Activated gamma-delta T cell treated with Interleukin-2 at 50 U/mL for 16 hours (primary cell): ENCODE data around the gene EXPH5.

Experiments used
- DNase-seq: peaks from one replicate; pipeline ENCODE4 v3.0.0-alpha.2; 2020

The EXPH5 gene

GRCh38 chr11:108559904-108560303 is 33.7 kb downstream of the EXPH5 start:
- no peak for DNase-seq

DNA sequence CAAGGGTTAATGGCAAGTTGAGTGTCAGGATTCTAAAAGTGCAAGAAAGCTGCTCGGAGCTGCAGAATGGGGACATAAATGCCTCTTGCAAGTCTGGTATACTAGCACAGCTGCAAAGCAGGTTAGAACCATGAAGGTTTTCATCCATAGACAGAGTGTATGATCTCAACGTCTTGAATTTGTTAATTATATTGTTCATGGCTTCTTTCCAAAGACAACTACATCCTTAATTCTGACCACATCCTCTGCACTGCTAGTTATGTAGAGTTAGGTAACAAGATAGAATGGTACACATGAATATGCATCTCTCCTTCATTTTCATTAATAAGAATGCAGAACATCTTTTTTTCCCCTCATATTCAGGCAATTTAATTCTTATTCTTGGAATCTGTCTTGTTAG is 34.2 kb downstream of the EXPH5 start:
- no peak for DNase-seq

- DNase-seq, result no peak
Observed at GRCh38 chr11:108558222-108558621, 35.3 kb downstream of the EXPH5 start.

DNA sequence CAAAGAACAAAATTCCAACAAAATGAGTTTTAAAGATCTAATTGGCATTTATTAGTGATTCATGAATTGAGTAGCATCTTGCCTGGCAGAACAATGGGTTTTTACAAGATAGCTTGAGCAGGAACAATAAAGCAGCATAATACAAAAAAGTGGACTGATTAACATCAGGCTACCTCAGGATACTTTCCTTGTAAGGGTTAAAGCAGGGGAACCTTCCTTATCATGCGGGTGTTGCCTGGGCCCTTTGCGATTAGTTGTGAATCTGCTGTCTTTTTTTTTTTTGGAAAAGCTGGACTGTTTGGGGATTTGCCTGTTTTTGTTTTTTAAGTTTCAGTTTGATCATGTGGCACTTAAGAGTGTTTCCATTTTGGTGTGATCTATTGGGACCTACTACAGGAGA is 37.5 kb downstream of the EXPH5 start:
- DNase-seq, result no peak

DNA sequence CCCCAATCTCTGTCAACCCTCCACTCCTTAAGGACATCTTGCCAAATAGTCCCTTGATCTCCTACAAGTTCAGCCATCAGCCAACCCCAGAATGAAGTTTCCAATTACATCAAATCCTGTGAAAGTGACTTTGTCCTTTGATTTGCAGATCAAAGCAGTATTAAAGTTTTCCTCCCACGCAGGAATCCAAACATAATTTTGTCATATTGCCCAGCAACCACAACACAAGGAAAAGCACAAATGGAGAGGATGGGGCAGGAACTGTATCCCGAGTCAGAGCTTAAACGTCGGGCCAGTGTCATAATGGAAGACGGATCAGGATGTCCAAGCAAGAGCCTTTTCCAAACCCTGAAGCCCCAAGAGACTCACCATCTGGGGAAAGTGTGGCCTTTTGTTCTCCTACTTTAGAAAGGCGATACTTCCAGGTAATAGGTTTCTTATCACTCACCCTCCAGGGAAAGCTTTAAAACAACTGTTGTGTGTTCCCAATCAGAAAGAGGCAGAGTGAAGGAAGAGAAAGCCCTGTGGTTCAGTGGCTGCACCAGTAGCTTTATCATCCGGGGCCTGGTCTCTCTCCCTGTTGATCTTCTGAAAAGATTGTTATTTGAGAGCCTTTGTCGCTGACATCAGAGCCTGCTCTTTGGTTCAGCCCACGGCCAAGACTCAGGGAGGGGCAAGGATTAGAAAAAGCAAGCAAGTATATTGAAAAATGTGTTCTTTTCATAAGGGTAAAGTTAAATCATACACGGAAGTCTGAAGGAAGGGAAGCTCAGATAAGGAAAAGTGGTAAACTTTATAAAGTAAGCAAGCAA is 41.7 kb downstream of the EXPH5 start:
- no peak for DNase-seq

- no peak for DNase-seq
Observed at GRCh38 chr11:108549319-108549885, 44.2 kb downstream of the EXPH5 start.

GRCh38 chr11:108545909-108546501 is 47.6 kb downstream of the EXPH5 start:
- no peak for DNase-seq

DNA sequence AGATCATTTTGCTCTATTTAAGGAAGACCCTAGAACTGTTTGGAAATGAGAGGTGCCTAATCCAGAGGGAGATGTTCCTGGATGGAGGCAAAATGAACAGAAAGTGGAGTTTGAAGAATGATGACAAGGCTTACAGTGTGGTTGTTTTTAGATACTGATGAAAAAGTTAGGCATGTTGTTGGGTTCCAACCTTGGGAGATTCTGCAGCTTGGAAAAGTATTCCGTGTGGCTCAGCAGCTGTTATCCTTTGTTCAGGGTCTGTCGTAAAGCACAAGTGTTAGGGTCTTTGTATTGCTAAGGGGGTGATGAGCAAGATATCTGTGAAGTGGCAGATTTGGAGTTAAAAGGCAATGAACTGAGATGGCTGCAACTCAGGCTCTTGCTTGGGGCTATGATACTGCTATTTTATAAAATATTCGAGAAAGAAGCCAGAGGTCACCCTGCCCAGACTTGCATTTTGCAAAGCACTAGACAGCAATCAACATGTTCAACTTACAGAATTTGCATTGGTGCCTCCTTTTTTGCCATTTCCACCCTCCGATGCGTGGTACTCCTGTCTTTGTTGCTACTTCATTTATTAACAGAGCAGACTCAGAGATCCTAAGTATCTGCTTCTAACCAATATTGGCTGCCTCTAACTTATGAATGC is 50.1 kb downstream of the EXPH5 start:
- no peak for DNase-seq

DNA sequence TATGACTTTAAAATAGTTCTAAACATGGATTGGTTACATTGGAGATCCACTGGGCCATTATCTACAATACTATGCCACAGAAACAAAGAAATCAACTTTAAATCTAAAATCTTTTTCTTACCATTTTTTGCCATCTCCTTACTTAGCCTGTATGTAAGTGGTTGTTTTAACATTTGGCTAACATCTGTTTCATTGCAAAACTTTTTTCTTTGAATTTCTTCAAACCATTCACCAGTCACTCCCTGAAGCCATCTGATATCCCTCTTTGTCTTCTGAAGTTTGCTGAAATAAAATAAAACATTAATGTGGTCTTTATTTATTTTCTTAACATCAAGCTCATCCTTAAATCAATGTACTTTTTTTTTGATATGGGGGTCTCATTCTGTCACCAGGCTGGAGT is 52.0 kb downstream of the EXPH5 start:
- DNase-seq, result no peak

- no peak for DNase-seq
Observed at GRCh38 chr11:108538502-108538901, 55.1 kb downstream of the EXPH5 start.

DNA sequence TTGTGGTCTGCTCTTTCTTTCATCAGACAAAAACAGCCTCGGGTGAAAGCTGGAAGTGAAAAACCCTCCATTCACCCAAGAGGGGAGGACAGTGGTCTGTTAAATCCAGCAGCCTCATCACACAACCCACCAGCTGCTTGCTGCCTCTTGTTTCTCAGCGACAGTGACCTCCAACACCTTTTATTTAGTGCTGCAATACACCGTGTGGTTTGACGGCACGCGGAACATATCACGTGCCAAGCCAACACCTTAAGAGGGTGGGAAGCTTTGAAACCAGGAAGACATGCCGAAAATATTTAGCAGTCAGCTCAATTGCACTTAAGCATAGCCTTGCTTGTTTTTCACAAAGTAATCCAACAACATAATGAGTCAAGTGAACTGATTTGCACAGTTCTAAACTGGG is 55.5 kb downstream of the EXPH5 start:
- no peak for DNase-seq

DNA sequence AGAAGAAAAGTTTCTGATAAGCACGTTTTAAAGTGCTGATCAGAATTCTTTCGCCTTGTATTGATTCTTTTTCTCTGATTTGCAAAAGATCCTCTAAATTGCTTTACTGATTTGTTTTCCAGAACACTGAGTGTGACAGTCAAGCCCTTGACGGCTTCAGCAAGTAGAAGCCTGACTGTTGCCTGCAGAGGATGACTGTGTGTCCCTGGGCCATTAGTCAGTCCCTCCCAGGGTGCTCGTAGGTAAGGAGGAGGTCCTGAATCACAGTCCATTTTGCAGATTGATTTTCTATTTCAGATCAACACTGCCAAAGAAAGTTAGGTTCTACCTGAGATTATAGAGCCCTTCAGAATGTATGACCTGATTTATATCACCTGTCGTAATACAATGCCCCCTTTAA is 56.8 kb downstream of the EXPH5 start:
- no peak for DNase-seq

DNA sequence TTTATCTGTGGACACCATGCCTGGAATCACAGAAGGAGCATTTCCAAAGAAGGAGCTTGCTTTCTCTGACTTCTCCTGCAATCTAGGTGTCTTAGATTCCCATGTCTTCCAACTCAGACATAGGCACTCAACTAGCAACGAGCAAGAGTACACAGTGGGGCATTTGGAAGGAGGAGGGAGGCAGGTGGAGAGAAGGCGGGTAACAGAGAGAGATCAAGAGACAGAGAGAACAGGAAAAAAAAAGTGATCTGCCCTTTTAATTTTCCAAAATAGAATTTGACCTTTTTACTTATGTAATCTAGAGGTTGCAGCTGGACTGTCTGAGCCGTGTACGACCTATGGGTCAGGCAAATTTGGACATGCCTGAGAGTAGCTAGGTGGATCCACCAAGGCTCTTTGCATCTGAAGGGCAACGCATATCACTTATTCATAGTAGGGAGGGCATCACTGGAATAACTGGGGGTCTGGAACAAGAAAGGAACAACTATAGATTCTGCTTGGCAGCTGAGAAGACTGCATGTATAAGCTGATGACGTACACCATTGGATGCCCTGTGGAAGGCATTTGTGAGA is 58.1 kb downstream of the EXPH5 start:
- DNase-seq, result no peak

DNA sequence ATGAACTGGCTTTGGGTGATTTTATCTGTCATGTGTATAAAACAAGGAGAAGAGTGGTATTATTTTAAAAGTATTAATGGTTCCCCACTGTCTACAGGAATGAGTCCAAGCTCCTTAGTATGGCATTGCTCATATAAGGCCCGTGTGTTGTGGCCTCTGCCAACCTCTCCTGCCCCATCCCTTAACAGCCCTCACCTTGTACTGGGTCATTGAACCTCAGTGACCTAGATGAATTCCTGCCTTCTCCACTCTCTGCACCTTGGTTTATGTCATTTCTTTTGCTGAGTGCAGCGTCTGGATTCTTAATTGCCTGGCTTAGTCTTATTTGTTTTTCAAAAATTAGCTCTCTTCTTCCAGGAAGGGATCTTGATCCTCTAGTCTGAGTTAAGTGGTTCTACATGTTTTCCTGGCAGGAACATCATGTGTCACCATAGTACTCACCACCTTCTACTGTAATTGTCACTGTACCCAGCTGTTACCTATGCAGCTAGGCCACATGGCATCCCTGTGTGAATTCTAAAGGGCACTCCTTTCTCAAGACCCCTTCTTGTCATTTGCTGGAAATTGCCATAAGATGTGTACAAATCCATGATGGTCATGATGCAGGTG is 59.2 kb downstream of the EXPH5 start:
- DNase-seq, result no peak

GRCh38 chr11:108530426-108530825 is 63.1 kb downstream of the EXPH5 start:
- no peak for DNase-seq

DNA sequence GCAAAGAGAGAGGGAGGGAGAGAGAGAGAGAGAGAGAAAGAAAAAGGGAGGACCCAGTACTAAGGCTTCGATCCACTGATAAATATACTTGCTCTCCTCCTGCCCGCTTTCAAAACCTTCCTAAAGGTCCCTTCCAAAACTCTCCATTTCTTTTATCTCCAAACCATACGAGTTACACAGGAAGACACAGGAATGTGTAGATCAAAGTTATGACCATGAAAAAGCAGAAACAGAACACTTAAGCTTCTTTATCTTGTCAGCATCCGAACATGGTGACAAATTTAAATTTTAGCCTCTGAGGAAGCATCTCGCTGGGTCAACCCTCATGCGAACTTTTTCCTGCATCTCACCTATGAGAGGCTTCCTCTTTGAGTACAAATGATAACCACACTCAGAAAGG is 66.2 kb downstream of the EXPH5 start:
- DNase-seq, result no peak

- DNase-seq, result no peak
Observed at GRCh38 chr11:108525161-108525560, 68.4 kb downstream of the EXPH5 start.

GRCh38 chr11:108524422-108524821 is 69.1 kb downstream of the EXPH5 start:
- no peak for DNase-seq

- DNase-seq, result no peak
Observed at GRCh38 chr11:108522318-108522717, 71.2 kb downstream of the EXPH5 start.

- no peak for DNase-seq
Observed at GRCh38 chr11:108518581-108518980, 75.0 kb downstream of the EXPH5 start.

GRCh38 chr11:108516125-108516524 is 77.4 kb downstream of the EXPH5 start:
- no peak for DNase-seq

DNA sequence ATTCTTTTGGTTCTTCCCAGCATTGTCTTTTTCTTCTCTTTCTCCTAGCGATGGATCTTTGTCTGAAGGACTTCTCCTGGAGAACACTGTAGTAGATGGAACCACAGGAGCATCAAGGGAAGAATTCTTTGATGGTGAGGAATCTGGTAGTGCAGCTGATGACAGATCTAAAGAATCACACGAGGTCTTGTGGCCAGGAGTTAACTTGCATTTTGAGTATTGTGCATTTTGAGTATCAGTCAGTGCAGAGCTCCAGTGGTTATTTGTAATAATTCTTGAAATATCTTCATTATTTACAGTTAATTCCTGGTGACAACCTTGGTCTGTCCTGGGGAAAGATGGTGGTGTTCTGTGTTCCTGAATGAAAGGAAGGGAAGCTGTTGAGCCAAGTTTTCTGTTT is 80.9 kb downstream of the EXPH5 start:
- no peak for DNase-seq

DNA sequence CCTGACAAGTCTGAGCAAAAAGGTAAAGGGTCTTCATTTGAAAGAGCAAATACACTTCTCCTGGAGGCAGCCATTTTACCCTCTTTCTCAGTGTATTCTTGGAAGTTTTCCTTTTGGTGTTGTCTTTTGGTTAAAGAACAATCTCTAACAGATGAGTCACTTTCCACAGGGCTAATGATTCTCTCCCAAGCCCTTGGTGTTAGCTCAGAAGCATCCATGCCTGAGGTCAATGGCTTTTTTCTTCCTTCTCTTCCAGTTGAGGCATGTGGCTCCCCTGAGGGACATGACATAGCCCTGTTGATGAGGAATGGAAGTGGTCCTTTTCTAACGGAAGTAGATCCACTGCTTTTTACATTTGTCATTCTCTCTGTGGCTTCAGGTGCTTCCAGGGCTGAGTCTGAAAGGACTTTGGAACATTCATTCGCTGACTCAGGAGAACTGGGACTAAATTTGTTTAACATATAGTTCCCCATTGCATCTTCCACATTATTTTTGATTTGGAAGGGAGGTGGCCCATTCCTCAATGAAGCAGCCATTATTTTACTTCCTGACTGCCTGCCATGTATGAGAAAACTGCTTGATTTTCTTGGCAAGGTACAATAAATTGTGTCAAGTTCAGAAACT is 81.6 kb downstream of the EXPH5 start:
- no peak for DNase-seq
